ENCODE results near the gene SORCS1. TPM values are rescaled to one million over a fixed set of nuclear protein-coding genes. Genes with fewer than 3 reads are reported as not detected.

The SORCS1 gene
- polyA plus RNA-seq, 12 donors: 2.7 to 7.0 (median 5.1) TPM; not detected in 1

DNA sequence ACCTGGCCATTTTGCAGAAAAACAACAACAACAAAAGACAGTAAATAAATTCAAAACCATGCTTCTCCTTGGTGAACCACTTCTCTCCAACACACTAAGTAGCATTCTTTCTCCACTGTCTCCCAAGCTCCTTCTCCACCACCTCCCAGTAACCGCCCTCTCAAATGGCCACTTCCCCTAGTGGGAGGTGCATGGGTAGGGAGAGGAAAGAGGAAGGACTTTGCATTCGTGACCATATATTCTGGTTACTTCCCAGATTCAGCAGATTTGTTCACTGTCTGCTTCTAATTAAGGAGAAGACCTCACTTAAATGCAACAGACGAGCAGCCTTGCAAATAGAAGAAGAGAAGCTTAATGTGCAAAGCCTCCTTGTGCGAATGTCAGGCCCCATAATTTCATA is 166.8 kb downstream of the SORCS1 start:
- DNase-seq: no peak

DNA sequence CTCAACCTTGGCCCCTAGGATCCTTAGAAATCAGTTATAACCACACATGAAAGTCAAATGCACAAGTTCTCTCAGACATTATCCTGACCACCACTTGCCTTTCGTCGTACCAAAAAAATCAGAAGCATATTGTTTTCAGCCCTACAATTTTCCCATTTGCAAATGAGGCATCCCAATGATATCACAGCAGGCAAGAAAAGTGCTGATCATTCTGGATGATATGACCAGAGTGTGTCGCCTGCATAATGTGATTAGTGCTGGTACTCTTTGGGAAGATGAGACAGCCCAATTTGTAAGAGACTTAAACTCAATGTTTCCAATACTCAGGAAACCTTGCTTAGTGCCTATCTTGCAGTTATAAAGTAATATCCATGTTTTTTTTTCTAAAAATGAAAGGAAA is 168.0 kb downstream of the SORCS1 start:
- DNase-seq: no peak

DNA sequence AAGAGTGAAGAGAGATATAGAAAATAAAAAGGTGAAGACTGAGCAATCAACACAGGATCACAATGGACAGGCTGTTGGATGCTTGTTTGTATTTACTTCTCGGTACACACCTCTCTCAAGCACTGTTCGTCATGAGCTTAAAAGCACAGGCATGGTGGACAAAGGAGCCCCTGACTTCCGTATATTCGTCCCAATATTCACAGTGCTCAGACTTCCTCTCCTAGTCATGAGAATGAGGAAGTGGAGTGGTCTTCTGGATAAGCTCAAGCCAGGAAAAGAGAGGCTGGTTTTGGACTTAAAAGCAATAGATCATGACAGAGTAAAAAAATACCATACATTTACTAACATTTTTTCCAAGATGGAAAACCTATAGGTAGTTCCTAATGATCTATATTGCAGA is 172.5 kb downstream of the SORCS1 start:
- no peak for DNase-seq

DNA sequence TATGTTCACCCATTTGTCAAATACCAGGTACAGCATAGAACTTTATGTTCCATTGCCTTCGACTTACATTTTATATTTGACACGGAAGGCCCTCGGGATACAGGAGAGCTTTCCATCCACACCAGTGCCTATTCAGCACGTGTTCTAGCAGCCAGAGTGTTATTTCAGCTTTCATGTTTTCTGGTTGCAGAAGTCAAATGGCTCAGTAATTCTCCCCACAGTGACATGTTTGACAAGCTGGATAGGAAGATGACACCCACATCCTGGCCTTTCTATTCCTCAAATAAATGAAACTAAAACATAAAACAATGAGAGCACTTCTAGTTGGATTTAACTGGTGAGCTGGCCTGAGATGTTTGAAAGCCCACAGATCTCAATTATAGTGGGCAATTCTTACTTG is 173.4 kb downstream of the SORCS1 start:
- no peak for DNase-seq

DNA sequence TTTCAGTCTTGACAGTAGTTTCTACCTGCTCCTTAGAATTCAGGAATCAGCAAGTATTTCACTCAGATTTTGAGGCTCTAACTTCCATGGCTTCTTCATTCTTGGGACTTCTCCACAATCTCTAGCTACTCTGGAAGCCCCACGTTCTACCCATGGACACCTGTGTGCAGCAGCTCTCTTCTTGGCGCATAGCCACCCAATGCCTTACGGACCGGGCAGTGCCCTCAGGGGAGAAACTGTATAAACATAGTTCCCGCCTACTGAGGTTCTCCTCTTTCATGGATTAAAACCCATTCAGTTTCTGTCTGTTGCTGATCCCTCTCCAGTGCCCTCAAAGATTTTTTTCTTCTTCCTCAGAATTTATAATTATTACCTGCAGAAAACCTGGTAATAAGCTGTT is 177.1 kb downstream of the SORCS1 start:
- no peak for DNase-seq

DNA sequence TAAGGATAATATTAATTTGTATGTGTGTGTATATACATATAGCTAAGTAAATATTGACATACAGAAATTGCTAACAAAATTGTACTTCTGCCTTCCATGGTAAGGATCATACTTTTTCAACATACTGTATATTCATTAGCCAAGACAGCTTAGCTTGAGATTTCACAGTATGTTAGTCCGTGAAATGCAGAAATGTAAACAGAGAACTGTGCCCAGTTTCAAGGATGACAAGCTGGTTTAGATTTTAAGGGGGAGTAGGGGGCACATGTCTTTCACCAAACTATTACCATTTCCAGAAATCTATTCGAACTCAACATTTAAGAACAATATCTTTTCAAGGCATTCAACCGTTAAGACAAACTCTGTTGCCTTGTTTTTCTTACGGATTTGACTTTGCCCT is 182.2 kb downstream of the SORCS1 start:
- no peak for DNase-seq

DNA sequence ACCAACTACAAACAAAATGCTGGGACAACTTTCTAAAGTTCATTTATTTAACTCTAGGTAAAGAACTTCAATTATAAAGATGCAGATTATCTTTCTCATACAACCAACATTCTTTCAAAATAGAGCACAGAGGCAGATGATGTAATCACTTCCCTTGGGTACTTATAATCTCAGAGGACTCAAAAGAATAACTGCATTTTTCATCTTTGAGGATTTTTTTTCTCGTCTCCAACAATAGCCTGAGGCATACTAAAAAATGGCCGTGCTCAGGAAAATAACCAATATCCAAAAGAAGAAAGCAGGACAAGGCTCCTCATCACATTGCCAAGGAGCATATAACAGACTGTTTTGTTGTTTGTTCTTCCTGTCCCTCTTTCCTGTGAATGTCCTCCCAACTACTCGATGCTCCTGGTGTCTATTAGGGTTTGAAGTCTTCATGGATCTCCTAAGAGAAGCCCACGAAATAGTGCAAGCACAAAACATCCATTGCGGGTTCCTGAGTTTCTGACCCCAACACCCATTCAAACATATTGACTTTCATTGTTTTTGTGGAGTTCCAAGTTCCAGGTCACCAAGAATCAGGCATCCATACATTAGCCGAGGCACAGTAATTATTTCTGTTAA is 182.9 kb downstream of the SORCS1 start:
- DNase-seq: no peak

DNA sequence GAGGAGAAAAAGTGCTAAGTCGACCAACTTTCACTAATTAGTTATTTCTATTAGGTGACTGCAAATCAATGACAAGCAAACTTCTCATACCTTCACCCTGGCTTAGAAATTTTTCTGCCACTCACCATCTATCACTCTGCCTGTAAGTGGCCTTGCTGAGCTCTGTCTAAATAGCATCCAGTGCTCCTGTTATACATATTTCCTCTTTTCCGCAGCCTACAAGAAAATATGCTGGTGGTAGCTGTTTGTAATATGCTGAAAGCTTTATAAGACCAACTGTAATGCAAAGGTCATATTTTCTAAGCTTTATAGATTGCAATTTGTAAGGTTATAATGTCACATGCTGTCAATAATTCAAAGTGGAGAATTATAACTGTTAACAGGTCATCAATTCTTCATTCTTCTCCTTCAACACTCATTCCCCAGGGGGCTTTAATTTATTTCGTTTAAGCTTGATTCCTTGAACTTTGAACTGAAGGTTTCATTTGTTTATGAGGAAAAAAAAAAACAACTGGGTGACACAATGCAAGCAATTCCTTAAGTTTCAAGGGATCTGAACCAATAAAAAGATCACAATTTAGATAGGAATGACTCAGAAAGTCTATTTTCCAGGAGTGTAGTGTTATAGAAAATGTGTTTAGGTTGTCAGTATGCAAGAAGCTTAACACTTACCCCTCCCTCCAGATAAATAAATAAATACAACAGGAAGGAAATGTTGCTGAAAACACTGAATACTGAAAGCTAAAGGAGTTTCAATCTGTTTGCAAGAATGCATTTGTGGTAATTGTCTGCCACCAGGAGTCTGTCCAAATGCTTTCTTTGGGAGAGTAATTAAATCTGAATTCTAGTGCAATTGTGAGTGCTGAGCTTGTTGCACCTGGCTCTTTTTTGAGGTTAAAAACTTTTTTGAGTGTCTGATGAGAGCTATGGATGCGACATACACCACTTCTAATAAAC is 183.7 kb downstream of the SORCS1 start:
- no peak for DNase-seq

DNA sequence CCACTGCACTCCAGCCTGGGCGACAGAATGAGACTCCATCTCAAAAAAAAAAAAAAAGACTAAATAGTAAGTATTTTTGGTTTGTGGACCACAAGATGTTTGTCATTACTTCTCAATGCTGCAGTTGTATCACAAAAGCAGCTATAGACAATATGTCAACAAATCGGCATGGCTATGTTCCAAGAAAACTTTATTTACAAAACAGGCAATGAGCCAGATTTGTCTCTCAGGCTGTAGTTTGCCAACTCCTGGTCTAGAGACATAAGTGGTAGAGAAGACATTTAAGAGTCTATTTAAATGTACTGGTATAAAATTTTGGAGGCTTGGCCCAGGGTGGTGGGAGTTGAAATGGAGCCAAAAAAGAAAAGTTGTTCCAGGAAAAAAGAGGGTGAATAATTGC is 185.8 kb downstream of the SORCS1 start:
- DNase-seq: no peak

DNA sequence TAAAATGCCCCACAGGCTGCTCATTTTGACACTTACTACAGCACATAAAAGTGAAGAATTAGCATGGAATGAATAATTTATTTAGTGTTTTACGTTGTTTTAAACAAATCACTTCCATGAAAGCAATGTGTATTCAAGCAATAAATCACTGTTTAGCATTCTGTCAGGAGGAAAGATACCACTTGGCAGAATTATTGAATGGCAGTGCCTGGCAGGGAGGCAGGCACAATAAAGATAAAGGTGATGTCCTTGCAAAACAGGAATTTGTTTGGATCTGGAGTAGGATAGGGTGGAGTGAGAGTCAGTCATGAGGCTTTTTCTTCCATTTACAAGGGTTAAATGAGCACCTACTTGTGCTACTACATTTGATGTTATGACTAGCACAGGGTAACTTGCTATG is 190.8 kb downstream of the SORCS1 start:
- DNase-seq: no peak

DNA sequence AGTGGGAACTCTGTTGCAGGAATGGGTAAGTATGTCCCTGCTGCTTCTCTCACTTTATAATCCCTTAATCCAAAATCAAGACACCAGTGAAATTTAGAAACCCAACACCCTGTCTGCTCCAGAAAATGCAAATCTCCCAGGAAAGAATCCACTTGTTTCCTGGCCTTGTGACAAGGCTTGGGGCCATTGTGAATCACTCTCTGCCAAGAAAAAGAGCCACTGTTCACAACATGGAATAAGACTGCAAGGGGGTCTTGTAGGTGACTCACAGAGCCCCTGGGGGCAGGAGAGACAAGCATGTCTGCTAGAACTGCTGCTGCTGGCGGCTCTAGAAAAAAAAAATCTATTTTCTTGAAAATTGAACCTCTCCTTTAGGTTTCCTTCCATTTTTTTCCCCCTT is 191.2 kb downstream of the SORCS1 start:
- no peak for DNase-seq

DNA sequence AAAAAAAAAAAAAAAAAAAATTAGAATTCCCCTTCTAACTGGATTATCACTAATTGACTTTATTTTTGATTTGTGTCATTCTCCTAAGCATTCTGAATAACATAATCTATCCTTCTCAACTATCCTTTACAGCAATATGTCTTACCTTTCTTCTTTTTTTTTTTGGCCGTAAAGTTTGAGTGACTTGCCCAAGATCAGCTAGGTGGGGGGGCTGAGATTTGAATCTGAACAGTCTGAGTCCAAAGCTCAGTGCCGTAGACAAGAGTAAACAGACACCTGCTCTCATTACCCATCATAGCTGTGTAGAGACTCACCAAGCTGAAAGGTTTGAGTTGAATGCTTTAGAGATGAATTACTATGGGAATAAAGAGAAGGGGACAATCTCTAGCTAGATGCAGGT is 192.1 kb downstream of the SORCS1 start:
- DNase-seq: no peak

DNA sequence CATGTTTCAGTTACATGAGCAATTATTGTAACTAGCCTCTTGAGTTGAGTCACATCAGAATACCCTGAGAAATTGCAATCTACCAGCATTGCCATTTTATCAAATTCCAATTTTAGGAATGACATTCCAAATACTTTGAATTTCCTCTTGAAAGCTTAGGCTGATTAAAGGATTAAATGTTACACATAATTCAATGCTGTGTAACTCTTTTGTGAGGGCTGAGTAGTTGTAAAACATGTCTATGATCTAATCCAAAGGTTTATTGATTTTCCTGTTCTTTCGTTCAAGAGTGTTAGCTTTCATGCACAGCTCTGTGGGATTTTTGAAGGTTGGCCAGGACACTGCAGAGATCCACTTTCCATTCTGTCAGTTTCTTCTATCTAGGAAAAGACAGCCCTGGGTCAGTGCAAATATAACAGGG is 193.1 kb downstream of the SORCS1 start:
- DNase-seq: no peak

DNA sequence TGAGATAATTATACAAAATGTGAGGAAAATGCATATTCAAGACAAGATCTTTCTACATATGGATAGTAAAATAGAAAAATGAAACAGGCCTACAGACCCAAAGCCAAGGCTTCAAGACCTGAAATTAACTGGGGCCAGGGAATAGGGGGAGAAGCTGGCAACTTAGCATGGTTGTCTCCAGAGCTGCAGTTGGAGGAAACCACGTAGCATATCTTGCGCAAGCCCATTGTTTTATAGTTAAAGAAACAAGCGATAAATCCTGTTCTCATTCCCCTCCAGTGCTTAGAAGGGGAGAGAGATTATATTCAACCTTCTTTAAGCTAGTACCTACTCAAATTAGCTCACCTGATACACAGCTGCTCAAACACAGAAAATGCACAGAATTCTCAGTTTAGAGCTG is 197.1 kb downstream of the SORCS1 start:
- no peak for DNase-seq

DNA sequence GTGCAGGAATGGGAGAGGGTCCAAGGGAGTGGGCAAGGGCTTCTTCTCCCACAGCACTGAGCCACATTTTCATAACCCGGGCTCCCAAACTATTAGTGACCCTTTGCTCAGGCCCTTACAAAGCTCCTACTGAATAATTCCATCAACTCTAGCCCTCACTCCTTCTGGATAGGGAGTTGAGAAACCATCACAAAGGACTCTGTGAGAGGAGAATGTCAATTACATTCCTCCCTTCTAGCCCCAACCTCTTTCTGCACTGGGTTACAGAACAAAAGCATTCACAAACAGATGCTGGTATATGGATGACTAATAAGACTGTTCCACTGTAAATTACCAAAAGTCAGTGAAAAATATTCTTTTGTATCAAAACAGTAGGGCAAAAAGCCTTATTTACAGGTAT is 203.7 kb downstream of the SORCS1 start:
- no peak for DNase-seq

DNA sequence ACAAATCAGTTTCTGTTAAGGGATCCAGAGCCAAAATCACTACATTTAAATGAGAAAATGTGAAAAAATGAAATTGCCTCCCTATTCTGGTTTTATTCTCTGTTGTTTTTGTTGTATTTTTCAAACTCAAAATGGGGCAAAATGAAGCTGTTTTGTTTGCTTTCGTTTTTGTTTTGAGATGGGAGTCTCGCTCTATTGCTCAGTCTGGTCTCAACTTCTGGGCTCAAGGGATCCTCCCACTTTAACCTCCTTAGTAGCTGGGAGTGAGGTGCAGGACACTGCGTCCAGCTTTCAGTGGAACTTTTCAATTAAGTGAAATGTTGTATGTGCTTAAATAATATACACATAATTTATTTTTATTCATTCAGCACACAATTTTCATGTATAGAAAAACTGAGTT is 205.0 kb downstream of the SORCS1 start:
- DNase-seq: no peak

DNA sequence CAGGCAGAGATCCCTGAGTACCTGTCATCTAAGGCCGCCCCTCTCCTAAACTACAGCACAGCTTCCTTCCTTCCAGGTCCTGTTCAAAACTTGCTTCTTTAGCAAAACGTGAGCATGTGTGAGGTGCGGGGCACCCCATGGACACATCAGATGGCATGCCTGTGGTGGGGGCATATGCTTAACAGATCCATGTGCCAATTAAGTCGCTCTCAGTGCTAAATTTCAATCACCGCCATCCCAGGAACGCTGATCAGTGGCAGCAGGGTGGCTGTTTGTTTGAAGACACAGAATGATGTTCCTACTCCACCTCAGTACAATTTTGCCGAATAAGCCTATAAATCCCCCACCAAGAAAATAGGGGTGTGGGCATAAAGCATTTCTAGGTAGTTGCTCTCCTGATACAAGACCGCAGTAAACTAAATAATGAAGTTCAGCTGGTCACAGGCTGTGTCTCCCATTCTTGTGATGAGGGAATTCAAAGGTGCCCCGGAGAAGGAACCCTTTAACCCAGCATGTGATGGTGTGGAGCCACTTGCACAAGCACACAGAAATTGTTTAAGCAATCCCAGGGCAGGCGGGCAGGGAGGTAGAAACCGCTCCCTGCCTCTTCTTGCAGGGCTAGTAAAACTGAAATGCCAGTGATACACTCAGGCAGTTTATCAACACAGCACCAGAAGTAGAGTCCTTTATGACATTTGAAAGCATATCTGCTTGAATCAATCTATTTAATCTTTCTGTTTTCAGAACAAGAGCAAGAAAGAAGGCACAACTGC is 205.7 kb downstream of the SORCS1 start:
- DNase-seq: no peak

DNA sequence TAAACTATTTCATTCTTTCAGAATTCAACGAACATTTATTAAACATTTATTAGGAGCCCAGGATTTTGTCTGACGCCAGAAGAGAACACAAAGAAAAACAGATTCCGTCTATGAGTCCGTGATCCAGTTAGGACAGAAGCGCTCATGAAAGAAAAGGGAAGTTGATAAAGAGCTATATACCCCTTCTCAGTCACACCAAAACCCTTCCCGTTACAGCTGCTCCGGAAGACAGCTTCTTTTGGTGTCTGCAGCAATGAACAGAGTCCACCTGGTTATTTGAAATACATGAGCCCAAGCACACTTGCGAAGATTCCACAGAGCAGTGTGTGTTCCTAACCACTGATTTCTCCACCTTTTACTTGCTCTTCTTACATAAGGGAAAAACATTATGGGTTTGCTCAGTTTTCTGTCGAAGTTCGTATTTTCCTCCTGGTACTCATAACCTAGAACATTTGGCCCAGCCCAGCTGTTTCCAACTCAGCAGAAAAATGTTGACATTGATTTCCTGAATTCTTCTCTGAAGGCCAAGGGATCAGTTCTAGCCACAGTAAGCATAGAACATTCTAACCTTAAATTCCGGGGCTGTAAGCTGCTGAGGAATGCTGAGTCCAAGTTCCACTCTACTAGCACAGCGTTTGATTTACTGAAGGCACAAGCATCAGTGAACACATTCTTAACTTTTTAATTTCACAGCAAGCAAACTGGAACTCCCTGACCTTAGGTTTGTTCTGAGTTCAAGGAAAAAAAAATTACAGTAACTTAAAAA is 206.5 kb downstream of the SORCS1 start:
- DNase-seq: no peak

DNA sequence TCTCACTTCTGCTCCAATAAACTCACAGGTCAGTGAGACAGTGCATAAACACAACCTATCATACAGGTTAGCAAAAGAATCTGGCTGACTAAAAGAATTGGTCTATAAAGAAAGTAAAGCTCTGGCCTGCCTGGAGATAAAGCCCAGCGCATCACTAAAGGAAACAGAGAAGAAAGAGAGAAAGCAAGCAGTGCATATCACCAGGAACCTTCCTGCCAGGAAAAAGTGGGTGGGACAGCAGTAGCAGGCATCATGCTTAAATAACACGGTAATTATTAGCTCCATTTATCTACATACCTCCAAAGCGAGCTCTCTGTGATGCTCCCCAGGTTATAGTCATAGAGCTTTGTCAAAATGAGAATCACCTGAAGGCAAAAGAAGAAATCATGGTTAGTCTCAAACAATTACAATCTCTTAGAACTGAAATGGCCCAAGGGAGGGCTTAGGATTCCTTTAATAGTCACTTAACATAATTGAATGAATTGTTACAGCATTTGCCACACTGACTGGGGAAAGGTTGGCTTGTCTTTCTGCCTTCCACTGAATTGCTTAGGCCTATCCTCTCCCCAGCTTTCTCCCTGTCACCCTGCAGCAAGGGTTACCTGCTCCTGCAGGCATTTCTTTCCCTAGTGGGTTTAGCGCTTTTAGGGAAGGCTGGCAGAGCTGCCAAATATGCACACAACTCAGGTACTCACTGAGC is 208.1 kb downstream of the SORCS1 start:
- no peak for DNase-seq

DNA sequence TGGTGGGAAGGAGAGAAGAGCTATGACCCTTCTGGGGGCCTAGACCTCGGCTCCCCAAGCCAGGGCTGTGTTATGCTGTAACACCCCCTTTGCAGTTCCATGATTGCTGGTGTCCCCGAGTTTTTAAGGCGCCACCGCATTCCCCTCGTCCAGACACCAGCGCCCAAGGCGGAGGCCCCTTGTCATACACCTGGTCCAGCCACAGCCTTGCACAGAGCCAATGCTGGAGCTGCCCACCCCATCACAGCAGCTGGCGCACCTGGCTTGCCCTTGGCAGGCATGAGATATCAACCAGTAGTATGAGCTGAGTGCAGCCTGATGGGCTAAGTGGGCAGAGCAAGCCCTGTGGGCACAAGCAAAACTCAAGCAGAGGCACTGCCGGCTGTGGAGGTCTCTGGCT is 209.4 kb downstream of the SORCS1 start:
- DNase-seq: no peak

DNA sequence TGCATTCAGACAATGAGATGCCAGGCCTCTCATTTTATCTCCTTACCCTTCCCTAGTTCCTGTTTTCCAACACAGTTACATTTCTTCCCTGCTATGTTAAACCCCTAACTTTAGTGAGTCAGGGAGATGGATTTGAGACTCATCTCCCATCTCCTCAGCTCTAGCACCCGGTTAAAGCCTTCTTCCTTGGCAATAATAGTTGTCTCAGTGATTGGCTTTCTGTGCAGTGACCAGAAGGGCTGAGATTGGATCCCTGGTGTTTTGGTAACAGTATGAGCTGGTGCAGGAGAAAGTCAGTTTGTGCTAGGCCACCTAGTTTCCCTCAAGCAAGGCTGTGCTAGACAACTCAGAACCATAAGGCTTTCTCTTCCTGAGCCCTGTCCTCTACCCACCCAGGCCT is 212.5 kb downstream of the SORCS1 start:
- DNase-seq: no peak

Data from muscle of arm (tissue), 12 donors.